Fibroblast of mammary gland (primary cell): ENCODE measurements around the gene KRT35.

Experiments used
- DNase-seq: peaks from one replicate; pipeline ENCODE4 v3.0.0-alpha.2; 2010; ENCODE audit warnings: low read depth
- H3K4me3 ChIP-seq: 2 replicates; pipeline ENCODE4 v1.5.1; 2011; ENCODE audit warnings: low read depth, mild to moderate bottlenecking, low read length, moderate library complexity; ENCODE audit not compliant: control insufficient read depth
- TF ChIP-seq, protein P1 (sequence below): conservative IDR thresholded peaks from 2 replicates; pipeline ENCODE4 v1.5.1; 2011; ENCODE audit warnings: low read depth, low read length, inconsistent platforms; ENCODE audit not compliant: control insufficient read depth, insufficient read depth

Gene KRT35

DNA sequence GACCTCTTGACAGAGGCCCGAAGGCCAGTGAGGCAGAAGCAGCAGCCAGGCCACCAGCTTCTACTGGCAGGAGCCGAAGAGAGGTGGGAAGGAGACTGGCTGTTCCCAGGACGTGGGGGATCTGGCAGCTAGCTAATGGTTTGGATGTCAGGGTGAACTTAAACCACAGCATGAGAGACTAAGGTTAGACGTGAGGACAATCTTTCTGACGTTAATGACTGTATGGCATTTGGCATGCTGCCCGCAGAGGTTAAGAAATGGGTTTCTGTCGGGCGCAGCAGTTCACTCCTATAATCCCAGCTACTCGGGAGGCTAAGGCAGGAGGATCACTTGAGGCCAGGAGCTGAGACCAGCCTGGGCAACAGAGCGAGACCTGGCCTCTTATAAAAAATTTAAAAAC is 30.8 kb upstream of the KRT35 start:
- no peak overlapping the region for H3K4me3 ChIP-seq
- DNase-seq = no peak
- TF ChIP-seq, protein P1, sequence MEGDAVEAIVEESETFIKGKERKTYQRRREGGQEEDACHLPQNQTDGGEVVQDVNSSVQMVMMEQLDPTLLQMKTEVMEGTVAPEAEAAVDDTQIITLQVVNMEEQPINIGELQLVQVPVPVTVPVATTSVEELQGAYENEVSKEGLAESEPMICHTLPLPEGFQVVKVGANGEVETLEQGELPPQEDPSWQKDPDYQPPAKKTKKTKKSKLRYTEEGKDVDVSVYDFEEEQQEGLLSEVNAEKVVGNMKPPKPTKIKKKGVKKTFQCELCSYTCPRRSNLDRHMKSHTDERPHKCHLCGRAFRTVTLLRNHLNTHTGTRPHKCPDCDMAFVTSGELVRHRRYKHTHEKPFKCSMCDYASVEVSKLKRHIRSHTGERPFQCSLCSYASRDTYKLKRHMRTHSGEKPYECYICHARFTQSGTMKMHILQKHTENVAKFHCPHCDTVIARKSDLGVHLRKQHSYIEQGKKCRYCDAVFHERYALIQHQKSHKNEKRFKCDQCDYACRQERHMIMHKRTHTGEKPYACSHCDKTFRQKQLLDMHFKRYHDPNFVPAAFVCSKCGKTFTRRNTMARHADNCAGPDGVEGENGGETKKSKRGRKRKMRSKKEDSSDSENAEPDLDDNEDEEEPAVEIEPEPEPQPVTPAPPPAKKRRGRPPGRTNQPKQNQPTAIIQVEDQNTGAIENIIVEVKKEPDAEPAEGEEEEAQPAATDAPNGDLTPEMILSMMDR = no peak

DNA sequence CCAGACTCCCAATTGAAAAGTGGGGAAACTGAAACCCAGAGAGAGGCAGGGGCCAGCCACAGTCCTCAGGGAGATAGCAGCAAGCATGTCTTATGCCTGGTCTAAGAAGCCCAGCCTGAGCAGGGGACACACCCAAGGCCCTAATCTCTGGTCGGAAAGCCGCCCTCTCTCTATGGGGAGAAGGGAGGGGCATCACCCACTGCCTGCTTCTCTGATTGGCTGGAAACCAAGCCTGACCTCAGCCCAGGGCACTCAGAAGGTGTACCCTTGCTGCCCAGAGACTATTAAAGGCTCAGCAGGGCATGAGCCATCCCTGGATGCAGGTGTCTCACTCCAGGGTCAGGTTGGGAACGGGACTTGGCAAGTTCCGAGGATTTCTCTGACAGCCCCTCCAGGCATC is 30.2 kb upstream of the KRT35 start:
- H3K4me3 ChIP-seq = no peak overlapping the region
- TF ChIP-seq, protein P1 = no peak
- no peak for DNase-seq

DNA sequence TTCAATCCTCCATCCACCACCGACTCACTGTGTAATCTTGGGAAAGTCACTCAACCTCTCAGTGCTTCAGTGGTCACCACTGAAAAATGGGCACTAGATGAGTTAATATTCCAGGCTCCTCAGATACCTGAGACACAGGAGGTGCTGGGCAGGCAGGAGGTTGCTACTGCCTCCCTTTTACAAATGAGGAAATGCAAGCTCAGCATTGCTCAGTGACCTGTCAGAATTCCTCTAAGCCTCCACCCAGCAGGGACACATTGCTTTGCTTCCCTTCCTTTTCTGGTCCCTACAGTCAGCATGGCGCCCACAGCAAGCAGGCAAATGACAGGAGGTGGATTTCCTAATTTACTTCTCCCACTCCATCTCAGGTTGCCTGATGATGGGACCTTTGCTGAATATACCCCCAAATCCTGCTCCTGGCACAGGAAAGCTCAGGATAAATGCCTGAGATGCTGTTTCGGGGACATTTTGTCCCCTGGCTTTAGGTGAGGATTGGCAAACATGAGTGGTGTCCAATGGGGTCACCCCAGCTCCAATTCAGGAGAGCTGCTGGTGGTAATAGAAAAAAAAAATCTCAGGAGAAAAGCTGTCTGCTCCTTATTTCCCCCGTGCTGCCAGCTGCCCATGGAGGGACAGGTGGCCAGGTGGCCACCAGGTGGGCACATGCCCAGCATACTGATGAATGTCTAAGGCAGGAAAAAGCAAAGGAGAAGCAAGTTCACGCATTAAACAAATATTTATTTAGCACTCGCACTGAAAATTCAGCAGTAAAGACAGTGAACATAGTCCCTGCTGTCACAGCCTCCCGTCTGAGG is 29.5 kb upstream of the KRT35 start:
- TF ChIP-seq, protein P1 = no peak
- DNase-seq = no peak
- H3K4me3 ChIP-seq = no peak overlapping the region

DNA sequence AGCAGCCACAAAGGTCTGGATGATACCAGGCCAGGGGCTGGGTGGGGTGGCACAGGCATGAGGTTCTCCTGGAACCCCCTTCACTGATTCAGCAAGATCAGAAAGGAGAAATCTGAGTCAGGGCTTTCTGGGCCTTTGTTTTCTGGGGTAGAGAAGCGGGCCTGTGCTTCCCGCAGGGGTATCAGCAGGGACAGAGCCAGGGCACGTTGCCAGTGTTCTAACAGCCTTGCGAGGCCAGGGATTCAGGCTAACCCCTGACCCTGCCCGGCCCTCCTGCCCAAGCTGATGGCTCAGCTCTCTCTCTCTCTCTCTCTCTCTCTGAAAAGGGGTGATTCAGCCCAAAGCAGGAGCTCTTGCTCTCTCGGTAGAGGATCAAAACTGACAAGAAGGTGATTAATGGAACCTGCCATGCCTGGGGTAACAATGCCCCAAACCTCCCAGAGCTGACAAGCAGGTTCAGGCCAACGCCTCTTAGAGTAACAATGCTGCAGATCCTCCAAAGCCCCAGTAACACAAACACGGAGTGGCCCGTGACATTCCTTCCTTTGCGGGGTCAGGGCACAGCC is 26.4 kb upstream of the KRT35 start:
- no peak overlapping the region for H3K4me3 ChIP-seq
- no peak for DNase-seq
- TF ChIP-seq, protein P1 = no peak

DNA sequence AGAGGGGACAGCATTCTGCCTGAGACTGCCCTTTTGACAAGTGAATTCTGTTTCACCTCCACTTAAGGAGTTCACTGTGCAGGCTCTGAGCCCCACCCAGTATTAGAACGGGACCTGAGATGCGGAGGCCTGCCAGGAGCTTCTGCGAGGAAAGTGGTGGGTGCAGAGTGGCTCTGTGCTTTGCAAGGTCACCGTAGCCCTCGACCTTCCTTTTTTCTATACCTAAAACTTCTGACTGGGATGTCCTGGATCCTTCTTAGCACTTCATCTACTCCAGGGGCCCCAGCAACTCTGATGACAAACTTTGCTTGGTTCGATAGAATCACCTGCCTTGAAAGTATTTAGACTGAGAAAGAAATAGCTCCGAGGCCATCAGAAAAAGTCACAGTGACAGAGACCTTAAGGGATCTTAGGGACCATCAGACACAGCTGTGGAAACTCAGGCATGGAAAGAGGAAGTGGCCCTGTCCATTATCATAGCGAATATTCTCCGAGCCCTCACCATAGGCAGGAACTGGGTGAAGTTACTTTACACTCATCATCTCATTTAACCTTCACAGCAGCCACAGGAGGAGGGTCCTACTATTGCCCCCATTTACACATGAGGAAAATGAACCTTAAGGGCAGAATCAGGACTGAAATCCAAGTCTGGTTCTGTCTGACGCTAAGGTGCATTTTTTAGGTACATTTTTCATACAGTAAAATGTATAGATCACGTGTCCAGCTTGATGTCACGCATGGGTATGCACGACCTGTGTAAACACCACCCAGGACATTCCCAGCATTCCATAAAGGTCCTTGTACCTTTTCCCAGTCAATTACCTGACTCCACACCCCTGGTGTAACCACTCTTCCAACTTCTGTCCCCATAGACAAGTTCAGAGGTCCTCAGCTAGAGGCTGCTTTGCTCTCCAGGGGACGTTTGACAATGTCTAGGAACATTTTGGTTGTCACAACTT is 25.1 kb upstream of the KRT35 start:
- DNase-seq = no peak
- no peak overlapping the region for H3K4me3 ChIP-seq
- TF ChIP-seq, protein P1 = no peak

DNA sequence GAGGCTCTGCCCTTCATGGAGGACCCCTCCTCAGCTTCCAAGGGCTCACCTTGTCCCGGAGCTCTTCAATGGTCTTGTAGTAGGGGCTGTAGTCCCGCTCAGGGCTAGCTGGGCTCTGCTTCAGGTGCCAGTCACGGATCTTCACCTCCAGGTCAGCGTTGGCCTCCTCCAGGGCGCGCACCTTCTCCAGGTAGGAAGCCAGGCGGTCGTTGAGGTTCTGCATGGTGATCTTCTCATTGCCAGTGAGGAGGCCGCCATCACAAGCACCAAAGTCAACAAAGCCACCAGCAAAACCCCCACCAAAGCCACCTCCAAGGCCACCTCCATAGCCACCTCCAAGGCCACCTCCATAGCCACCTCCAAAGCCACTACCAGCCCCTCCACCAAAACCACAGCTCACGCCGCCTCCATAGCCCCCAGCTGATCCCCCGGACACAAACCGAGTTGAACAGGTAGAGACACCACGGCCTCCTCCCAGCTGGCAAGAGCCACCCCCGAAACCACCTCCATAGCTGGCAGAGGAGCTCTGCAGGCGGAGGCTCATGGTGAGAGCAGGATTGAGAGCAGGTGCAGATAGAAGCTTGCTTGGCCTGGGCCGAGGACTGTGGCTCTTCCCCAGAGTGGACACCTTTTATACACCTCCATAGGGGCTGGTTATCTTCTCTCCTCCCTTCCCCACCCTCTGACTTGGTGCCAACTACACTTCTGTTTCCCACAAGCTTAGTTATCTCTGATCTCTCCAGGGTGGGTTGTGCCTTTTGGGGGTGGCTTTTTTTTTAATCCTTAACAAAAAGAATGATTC is 24.3 kb upstream of the KRT35 start, which contains the start of gene KRT13:
KRT13 (minus strand) TSS at position 606 of the 802 bp plus-strand sequence; CDS start at position 544, 62 bp downstream.
- no peak within 1 kb of the TSS for H3K4me3 ChIP-seq
- TF ChIP-seq, protein P1 = no peak
- no peak for DNase-seq
